ENCODE data around the gene MYL6B.
"Not testable (repeated sequence)": the region's sequence is repeated elsewhere in the genome, so short reads cannot be mapped to it uniquely, and the experiment has no call there.

Gene MYL6B

GRCh38 chr12:56107242-56107641 lies 45.1 kb upstream of the MYL6B start:
- Histone ChIP-seq H3K4me1 (ENCODE audit: insufficient read depth, insufficient read length) (no peaks in the 10 kb centered on the region), H3K4me3 (ENCODE audit: insufficient read length, low read depth) (no peak overlapping the region), H3K27me3 (ENCODE audit: insufficient read depth, insufficient read length) (no peaks in the 10 kb centered on the region), H3K36me3 (ENCODE audit: insufficient read depth, insufficient read length, low read length) (peaks cover 72% of the 10 kb centered on the region), H3K9me3 (ENCODE audit: insufficient read depth, low read length) (no peaks in the 10 kb centered on the region), H3K9ac (ENCODE audit: insufficient read length, low read depth) (no peak overlapping the region)
- no peak for DNase-seq (ENCODE audit: low read depth, low spot score)
- no peak for TF ChIP-seq ZNF274 (IDR thresholded peaks at IDR 0.05; ENCODE audit: low read depth, low read length)
- TF ChIP-seq SUZ12 (IDR thresholded peaks at IDR 0.05; ENCODE audit: extremely low read depth, insufficient read depth, insufficient read length) = no peak
- no peak for TF ChIP-seq YY1 (IDR thresholded peaks at IDR 0.05; ENCODE audit: insufficient read depth, insufficient read length)

- Histone ChIP-seq H3K4me1 (ENCODE audit: insufficient read depth, insufficient read length) (no peaks in the 10 kb centered on the region), H3K27me3 (ENCODE audit: insufficient read depth, insufficient read length) (no peaks in the 10 kb centered on the region), H3K4me3 (ENCODE audit: insufficient read length, low read depth) (no peak overlapping the region), H3K9ac (ENCODE audit: insufficient read length, low read depth) (no peak overlapping the region), H3K9me3 (ENCODE audit: insufficient read depth, low read length) (no peaks in the 10 kb centered on the region), H3K36me3 (ENCODE audit: insufficient read depth, insufficient read length, low read length) (peaks cover 83% of the 10 kb centered on the region)
- DNase-seq (ENCODE audit: low read depth, low spot score) = no peak
- TF ChIP-seq SUZ12 (IDR thresholded peaks at IDR 0.05; ENCODE audit: extremely low read depth, insufficient read depth, insufficient read length) = no peak
- no peak for TF ChIP-seq ZNF274 (IDR thresholded peaks at IDR 0.05; ENCODE audit: low read depth, low read length)
- no peak for TF ChIP-seq YY1 (IDR thresholded peaks at IDR 0.05; ENCODE audit: insufficient read depth, insufficient read length)
Measured at GRCh38 chr12:56110571-56110970, 41.8 kb upstream of the MYL6B start.

GRCh38 chr12:56114084-56114483 lies 38.3 kb upstream of the MYL6B start:
- no peak for TF ChIP-seq YY1 (IDR thresholded peaks at IDR 0.05; ENCODE audit: insufficient read depth, insufficient read length)
- no peaks in the 10 kb centered on the region for H3K27me3 ChIP-seq (ENCODE audit: insufficient read depth, insufficient read length)
- H3K9ac ChIP-seq (ENCODE audit: insufficient read length, low read depth) = no peak overlapping the region
- no peaks in the 10 kb centered on the region for H3K4me1 ChIP-seq (ENCODE audit: insufficient read depth, insufficient read length)
- H3K4me3 ChIP-seq (ENCODE audit: insufficient read length, low read depth) = no peak overlapping the region
- no peaks in the 10 kb centered on the region for H3K9me3 ChIP-seq (ENCODE audit: insufficient read depth, low read length)
- no peak for DNase-seq (ENCODE audit: low read depth, low spot score)
- H3K36me3 ChIP-seq (ENCODE audit: insufficient read depth, insufficient read length, low read length) = peaks cover 62% of the 10 kb centered on the region

- Histone ChIP-seq H3K9ac (ENCODE audit: insufficient read length, low read depth) (peak overlapping the region; percentile 99), H3K4me1 (ENCODE audit: insufficient read depth, insufficient read length) (no peaks in the 10 kb centered on the region), H3K9me3 (ENCODE audit: insufficient read depth, low read length) (no peaks in the 10 kb centered on the region), H3K36me3 (ENCODE audit: insufficient read depth, insufficient read length, low read length) (peaks cover 53% of the 10 kb centered on the region), H3K4me3 (ENCODE audit: insufficient read length, low read depth) (peak overlapping the region; percentile 91), H3K27me3 (ENCODE audit: insufficient read depth, insufficient read length) (no peaks in the 10 kb centered on the region)
- no peak for DNase-seq (ENCODE audit: low read depth, low spot score)
- TF ChIP-seq ZNF274 (IDR thresholded peaks at IDR 0.05; ENCODE audit: low read depth, low read length) (no peak), YY1 (IDR thresholded peaks at IDR 0.05; ENCODE audit: insufficient read depth, insufficient read length) (no peak), SUZ12 (IDR thresholded peaks at IDR 0.05; ENCODE audit: extremely low read depth, insufficient read depth, insufficient read length) (no peak)
Measured at GRCh38 chr12:56115329-56115728, 37.1 kb upstream of the MYL6B start.

- H3K36me3 ChIP-seq (ENCODE audit: insufficient read depth, insufficient read length, low read length) = peaks cover 53% of the 10 kb centered on the region
- TF ChIP-seq YY1 (IDR thresholded peaks at IDR 0.05; ENCODE audit: insufficient read depth, insufficient read length) = peak; percentile 49
- no peak for TF ChIP-seq SUZ12 (IDR thresholded peaks at IDR 0.05; ENCODE audit: extremely low read depth, insufficient read depth, insufficient read length)
- H3K27me3 ChIP-seq (ENCODE audit: insufficient read depth, insufficient read length) = no peaks in the 10 kb centered on the region
- H3K4me1 ChIP-seq (ENCODE audit: insufficient read depth, insufficient read length) = no peaks in the 10 kb centered on the region
- DNase-seq (ENCODE audit: low read depth, low spot score) = peak; percentile 93
- H3K9me3 ChIP-seq (ENCODE audit: insufficient read depth, low read length) = no peaks in the 10 kb centered on the region
- peak within 1 kb of the TSS; percentile 99 for H3K9ac ChIP-seq (ENCODE audit: insufficient read length, low read depth)
- H3K4me3 ChIP-seq (ENCODE audit: insufficient read length, low read depth) = peak within 1 kb of the TSS; percentile 91
Measured at GRCh38 chr12:56116267-56117081, 35.9 kb upstream of the MYL6B start, which contains the start of gene RPL41. Gene RPL41 (plus strand): TSS chr12:56116633.

- H3K9me3 ChIP-seq (ENCODE audit: insufficient read depth, low read length); H3K27me3 ChIP-seq (ENCODE audit: insufficient read depth, insufficient read length); H3K4me1 ChIP-seq (ENCODE audit: insufficient read depth, insufficient read length); DNase-seq (ENCODE audit: low read depth, low spot score): not testable (repeated sequence)
- Histone ChIP-seq H3K4me3 (ENCODE audit: insufficient read length, low read depth) (peak overlapping the region; percentile 91), H3K9ac (ENCODE audit: insufficient read length, low read depth) (peak overlapping the region; percentile 99), H3K36me3 (ENCODE audit: insufficient read depth, insufficient read length, low read length) (peaks cover 54% of the 10 kb centered on the region)
Measured at GRCh38 chr12:56117082-56117706, 35.2 kb upstream of the MYL6B start.

- Histone ChIP-seq H3K27me3 (ENCODE audit: insufficient read depth, insufficient read length) (no peaks in the 10 kb centered on the region), H3K9ac (ENCODE audit: insufficient read length, low read depth) (peak within 1 kb of the TSS; percentile 99), H3K36me3 (ENCODE audit: insufficient read depth, insufficient read length, low read length) (peaks cover 46% of the 10 kb centered on the region), H3K4me1 (ENCODE audit: insufficient read depth, insufficient read length) (no peaks in the 10 kb centered on the region), H3K9me3 (ENCODE audit: insufficient read depth, low read length) (no peaks in the 10 kb centered on the region), H3K4me3 (ENCODE audit: insufficient read length, low read depth) (peak within 1 kb of the TSS; percentile 91)
- TF ChIP-seq YY1 (IDR thresholded peaks at IDR 0.05; ENCODE audit: insufficient read depth, insufficient read length) (no peak), ZNF274 (IDR thresholded peaks at IDR 0.05; ENCODE audit: low read depth, low read length) (no peak), SUZ12 (IDR thresholded peaks at IDR 0.05; ENCODE audit: extremely low read depth, insufficient read depth, insufficient read length) (no peak)
- peak; percentile 99 for DNase-seq (ENCODE audit: low read depth, low spot score)
Measured at GRCh38 chr12:56117778-56118687, 34.4 kb upstream of the MYL6B start, which contains the start of gene ZC3H10. Gene ZC3H10 (plus strand): TSS chr12:56118266. CDS start chr12:56120563, 2,297 bp downstream.

Data from NT2/D1 (cell line).